ENCODE measurements around the gene BTBD9. TPM values are rescaled to one million over a fixed set of nuclear protein-coding genes. Genes with fewer than 3 reads are reported as not detected.

BTBD9 gene
- total and polyA plus RNA-seq, 4 donors = 8.7 to 73.9 (median 28.3) TPM

DNA sequence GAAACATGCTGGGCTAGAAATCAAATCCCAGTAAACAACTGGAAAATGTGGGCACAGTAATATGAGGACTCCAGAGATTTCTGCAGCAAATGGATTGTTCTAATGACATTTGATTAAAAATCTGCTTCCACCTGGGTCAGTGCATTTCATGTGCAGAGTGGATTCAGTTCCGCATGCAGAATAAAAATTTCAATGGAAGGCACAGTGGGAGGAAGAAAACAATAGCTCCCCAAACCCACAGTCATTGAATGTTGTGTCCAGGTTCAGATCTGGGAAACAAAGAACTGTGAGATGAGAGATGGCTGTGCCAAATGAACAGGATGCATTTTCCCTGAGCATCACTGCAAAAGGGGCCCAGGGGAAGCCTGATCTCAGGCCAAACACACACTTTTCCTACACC lies 403.1 kb downstream of the BTBD9 start:
- ATAC-seq (ENCODE audit: insufficient read depth, low FRiP score) = no peak
- H3K27me3 ChIP-seq (ENCODE audit: control insufficient read depth in 3 of 3, insufficient read depth in 3 of 3, low read length in 2 of 3) = no peaks in the 10 kb centered on the region

DNA sequence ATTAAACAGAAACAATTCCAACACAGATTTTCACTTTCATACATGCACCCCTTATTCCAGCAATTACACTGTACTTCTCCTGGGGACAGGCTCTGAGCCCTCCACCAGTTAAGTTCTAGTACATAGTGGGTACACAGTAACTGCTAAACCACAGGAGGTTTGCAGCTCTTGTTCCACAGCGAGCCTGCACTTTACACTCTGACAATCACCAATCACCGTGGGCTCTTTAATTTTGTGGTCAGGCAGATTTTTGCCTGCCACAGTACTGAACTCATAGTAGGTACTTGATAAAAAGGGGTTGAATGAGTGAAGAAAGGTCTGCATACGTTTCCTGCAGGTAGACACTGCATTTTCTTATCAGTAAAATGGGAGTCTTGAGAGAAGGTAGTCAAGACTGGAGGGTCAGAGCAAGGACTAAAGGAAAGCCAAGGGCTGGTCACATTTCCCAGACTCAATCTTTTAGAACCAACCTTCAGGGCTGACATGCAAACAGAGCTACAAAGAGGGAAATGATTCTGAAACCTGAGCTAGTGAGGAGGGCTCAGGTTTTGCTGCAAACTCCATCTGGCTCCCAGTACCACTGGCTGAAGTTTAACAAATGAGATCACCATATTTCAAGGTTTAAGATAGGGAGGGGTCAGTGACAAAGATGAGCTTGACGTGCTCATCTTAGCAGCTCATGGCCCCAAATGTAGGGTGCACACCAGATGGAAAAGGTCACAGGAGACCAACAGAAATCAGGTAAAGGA lies 404.6 kb downstream of the BTBD9 start:
- no peak overlapping the region for H3K27ac ChIP-seq (ENCODE audit: low read depth in 1 of 2, low read length in 1 of 2)
- H3K9me3 ChIP-seq (ENCODE audit: control insufficient read depth in 4 of 4, insufficient read depth in 3 of 4, low read length in 3 of 4) = no peaks in the 10 kb centered on the region
- no peak overlapping the region for H3K4me3 ChIP-seq
- no peaks in the 10 kb centered on the region for H3K36me3 ChIP-seq (ENCODE audit: control insufficient read depth in 4 of 4, insufficient read depth in 4 of 4, low read length in 4 of 4)
- no peaks in the 10 kb centered on the region for H3K27me3 ChIP-seq (ENCODE audit: control insufficient read depth in 3 of 3, insufficient read depth in 3 of 3, low read length in 2 of 3)
- WGBS, 2 donors = 88 to 91% methylated on average over 4 of the region's 4 CpGs
- H3K4me1 ChIP-seq (ENCODE audit: control insufficient read depth in 5 of 5, insufficient read depth in 5 of 5, low read length in 5 of 5) = peaks cover 0 to 9% (median 0%) of the 10 kb centered on the region in 5 donors
- ATAC-seq (ENCODE audit: insufficient read depth, low FRiP score) (no peak), DNase-seq (no peak)
- TF ChIP-seq, protein P1, sequence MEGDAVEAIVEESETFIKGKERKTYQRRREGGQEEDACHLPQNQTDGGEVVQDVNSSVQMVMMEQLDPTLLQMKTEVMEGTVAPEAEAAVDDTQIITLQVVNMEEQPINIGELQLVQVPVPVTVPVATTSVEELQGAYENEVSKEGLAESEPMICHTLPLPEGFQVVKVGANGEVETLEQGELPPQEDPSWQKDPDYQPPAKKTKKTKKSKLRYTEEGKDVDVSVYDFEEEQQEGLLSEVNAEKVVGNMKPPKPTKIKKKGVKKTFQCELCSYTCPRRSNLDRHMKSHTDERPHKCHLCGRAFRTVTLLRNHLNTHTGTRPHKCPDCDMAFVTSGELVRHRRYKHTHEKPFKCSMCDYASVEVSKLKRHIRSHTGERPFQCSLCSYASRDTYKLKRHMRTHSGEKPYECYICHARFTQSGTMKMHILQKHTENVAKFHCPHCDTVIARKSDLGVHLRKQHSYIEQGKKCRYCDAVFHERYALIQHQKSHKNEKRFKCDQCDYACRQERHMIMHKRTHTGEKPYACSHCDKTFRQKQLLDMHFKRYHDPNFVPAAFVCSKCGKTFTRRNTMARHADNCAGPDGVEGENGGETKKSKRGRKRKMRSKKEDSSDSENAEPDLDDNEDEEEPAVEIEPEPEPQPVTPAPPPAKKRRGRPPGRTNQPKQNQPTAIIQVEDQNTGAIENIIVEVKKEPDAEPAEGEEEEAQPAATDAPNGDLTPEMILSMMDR (IDR thresholded peaks at IDR 0.05; ENCODE audit: control extremely low read depth, extremely low read depth) = no peak
- H3K9ac ChIP-seq (ENCODE audit: insufficient read depth in 1 of 2, low read length in 2 of 2) = no peak overlapping the region

More for the DNA sequence above, 403.1 kb downstream of the BTBD9 start:
- H3K9me3 ChIP-seq (ENCODE audit: control insufficient read depth in 4 of 4, insufficient read depth in 3 of 4, low read length in 3 of 4) = no peaks in the 10 kb centered on the region
- H3K4me1 ChIP-seq (ENCODE audit: control insufficient read depth in 5 of 5, insufficient read depth in 5 of 5, low read length in 5 of 5) = peaks cover 0 to 11% (median 0%) of the 10 kb centered on the region in 5 donors
- no peaks in the 10 kb centered on the region for H3K36me3 ChIP-seq (ENCODE audit: control insufficient read depth in 4 of 4, insufficient read depth in 4 of 4, low read length in 4 of 4)
- WGBS, 2 donors = 96% methylated on average over 1 of the region's 1 CpG
- H3K9ac ChIP-seq (ENCODE audit: insufficient read depth in 1 of 2, low read length in 2 of 2) = no peak overlapping the region
- no peak for DNase-seq
- H3K4me3 ChIP-seq = no peak overlapping the region
- H3K27ac ChIP-seq (ENCODE audit: low read depth in 1 of 2, low read length in 1 of 2) = no peak overlapping the region
- TF ChIP-seq, protein P1 (IDR thresholded peaks at IDR 0.05; ENCODE audit: control extremely low read depth, extremely low read depth) = no peak

DNA sequence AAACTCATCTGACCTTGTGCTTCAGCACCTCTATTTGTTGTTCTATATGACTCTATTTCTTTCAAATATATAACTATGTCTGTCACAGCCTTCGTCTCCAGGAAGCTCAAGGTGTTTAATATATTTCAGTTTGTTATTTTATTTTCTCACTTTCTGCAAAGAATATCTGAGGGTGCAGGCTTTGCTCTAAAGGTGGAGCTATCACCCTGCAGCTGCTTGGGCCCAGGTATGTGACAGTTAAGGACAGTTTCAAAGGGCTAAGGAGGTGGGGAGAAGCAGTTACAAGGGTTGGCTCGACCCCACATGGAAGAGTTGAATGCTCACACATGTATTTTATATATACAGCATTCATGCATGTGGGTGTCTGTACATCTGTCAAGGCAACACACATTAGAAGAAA lies 405.6 kb downstream of the BTBD9 start:
- Histone ChIP-seq H3K9ac (ENCODE audit: insufficient read depth in 1 of 2, low read length in 2 of 2) (no peak overlapping the region), H3K9me3 (ENCODE audit: control insufficient read depth in 4 of 4, insufficient read depth in 3 of 4, low read length in 3 of 4) (no peaks in the 10 kb centered on the region), H3K27me3 (ENCODE audit: control insufficient read depth in 3 of 3, insufficient read depth in 3 of 3, low read length in 2 of 3) (no peaks in the 10 kb centered on the region), H3K4me3 (no peak overlapping the region), H3K36me3 (ENCODE audit: control insufficient read depth in 4 of 4, insufficient read depth in 4 of 4, low read length in 4 of 4) (no peaks in the 10 kb centered on the region), H3K27ac (ENCODE audit: low read depth in 1 of 2, low read length in 1 of 2) (no peak overlapping the region), H3K4me1 (ENCODE audit: control insufficient read depth in 5 of 5, insufficient read depth in 5 of 5, low read length in 5 of 5) (peaks cover 0 to 3% (median 0%) of the 10 kb centered on the region in 5 donors)
- DNase-seq (no peak), ATAC-seq (ENCODE audit: insufficient read depth, low FRiP score) (no peak)
- WGBS, 2 donors = 65 to 75% methylated on average over 2 of the region's 2 CpGs
- TF ChIP-seq, protein P1 (IDR thresholded peaks at IDR 0.05; ENCODE audit: control extremely low read depth, extremely low read depth) = no peak
